SK-N-MC (cell line): ENCODE data around the gene BEND3.
A peak's percentile ranks its signal among the peaks of the same experiment; 100 is the strongest.

ENCODE experiments used
- EZH2 ChIP-seq: fragments of 200-600 bp; sonication (generic); IDR thresholded peaks from one replicate; pipeline ENCODE4 v1.6.1; 2017; ENCODE audit warnings: antibody characterized with exemption
- FOXP2 ChIP-seq: optimal IDR thresholded peaks from 2 replicates; pipeline ENCODE3; 2011; ENCODE audit warnings: mild to moderate bottlenecking, moderate library complexity; ENCODE audit not compliant: insufficient read depth; ENCODE audit errors: extremely low read length, control extremely low read depth
- POLR2AphosphoS5 ChIP-seq: IDR thresholded peaks from 2 replicates; pipeline ENCODE4 v1.6.1; 2012; ENCODE audit warnings: mild to moderate bottlenecking, low read depth, low read length, borderline replicate concordance

GRCh38 chr6:107118976-107119375 is 3.7 kb upstream of the BEND3 start:
- TF ChIP-seq POLR2AphosphoS5 (peak; percentile 50), EZH2 (no peak), FOXP2 (no peak)
